SK-N-SH (cell line): Measurements from ENCODE around the gene SH3RF1.

ENCODE experiments used
- CTCF ChIP-seq: fragments of 200-600 bp; sonication (generic); IDR thresholded peaks from 2 replicates; pipeline ENCODE4 v1.6.1; 2017; ENCODE audit warnings: antibody characterized with exemption, mild to moderate bottlenecking, moderate library complexity
- GABPA ChIP-seq: IDR thresholded peaks from 2 replicates; pipeline ENCODE4 v1.4.0; 2012; ENCODE audit warnings: low read depth, mild to moderate bottlenecking
- GATA2 ChIP-seq: sonication (generic); formaldehyde crosslinking; IDR thresholded peaks from 2 replicates; pipeline ENCODE4 v1.5.0; 2020; ENCODE audit warnings: mild to moderate bottlenecking, missing genetic modification reagents
- NFIC ChIP-seq: IDR thresholded peaks from 2 replicates; pipeline ENCODE4 v1.4.0; 2012; ENCODE audit warnings: borderline replicate concordance
- RAD21 ChIP-seq: IDR thresholded peaks from 2 replicates; pipeline ENCODE4 v1.6.1; 2012; ENCODE audit warnings: mild to moderate bottlenecking, low read length
- TCF12 ChIP-seq: IDR thresholded peaks from 2 replicates; pipeline ENCODE4 v1.4.0; 2012
- USF1 ChIP-seq: IDR thresholded peaks from 2 replicates; pipeline ENCODE4 v1.4.0; 2012; ENCODE audit warnings: low read depth, borderline replicate concordance

- TF ChIP-seq NFIC (no peak), GATA2 (no peak), CTCF (no peak), USF1 (no peak), RAD21 (no peak), GABPA (no peak), TCF12 (no peak)
Measured at GRCh38 chr4:169210504-169211118, 60.1 kb downstream of the SH3RF1 start.
